Hepatocyte (in vitro differentiated cells): ENCODE measurements around the gene DEDD. TPM values are rescaled to one million over a fixed set of nuclear protein-coding genes. Genes with fewer than 3 reads are reported as not detected.

ENCODE experiments used
- DNase-seq: peaks from one replicate; pipeline ENCODE4 v3.0.0-alpha.2; 2016; ENCODE audit warnings: low spot score
- H2AFZ ChIP-seq: fragments of 200-600 bp; sonication (generic); 2 replicates; pipeline ENCODE4 v1.6.0; 2016; ENCODE audit warnings: antibody characterized with exemption, mild to moderate bottlenecking
- H3K27ac ChIP-seq: fragments of 200-600 bp; sonication (generic); 2 replicates; pipeline ENCODE4 v1.5.1; 2016; ENCODE audit warnings: mild to moderate bottlenecking
- H3K27me3 ChIP-seq: fragments of 200-600 bp; sonication (generic); 2 replicates; pipeline ENCODE4 v1.6.1; 2016
- H3K36me3 ChIP-seq: fragments of 200-600 bp; sonication (generic); replicated peaks from 2 replicates; pipeline ENCODE4 v1.5.1; 2016; ENCODE audit warnings: low read depth; ENCODE audit not compliant: insufficient read depth
- H3K4me1 ChIP-seq: fragments of 200-600 bp; sonication (generic); 2 replicates; pipeline ENCODE4 v1.5.1; 2016; ENCODE audit warnings: mild to moderate bottlenecking, moderate library complexity; ENCODE audit not compliant: insufficient read depth
- H3K4me2 ChIP-seq: fragments of 200-600 bp; sonication (generic); 2 replicates; pipeline ENCODE4 v1.6.0; 2016
- H3K4me3 ChIP-seq: fragments of 200-600 bp; sonication (generic); 2 replicates; pipeline ENCODE4 v1.5.1; 2016; ENCODE audit warnings: mild to moderate bottlenecking
- H3K79me2 ChIP-seq: fragments of 200-600 bp; sonication (generic); 2 replicates; pipeline ENCODE4 v1.6.0; 2017; ENCODE audit warnings: mild to moderate bottlenecking
- H3K9me2 ChIP-seq: fragments of 200-600 bp; sonication (generic); replicated peaks from 2 replicates; pipeline ENCODE4 v1.6.0; 2017; ENCODE audit warnings: mild to moderate bottlenecking; ENCODE audit not compliant: insufficient read depth
- H3K9me3 ChIP-seq: fragments of 200-600 bp; sonication (generic); 2 replicates; pipeline ENCODE4 v1.5.1; 2016; ENCODE audit warnings: low read depth, mild to moderate bottlenecking
- H4K20me1 ChIP-seq: fragments of 200-600 bp; sonication (generic); 2 replicates; pipeline ENCODE4 v1.6.0; 2016; ENCODE audit warnings: mild to moderate bottlenecking; ENCODE audit not compliant: insufficient read depth, poor library complexity, severe bottlenecking
- EZH2 ChIP-seq: fragments of 200-600 bp; sonication (generic); IDR thresholded peaks from 2 replicates; pipeline ENCODE4 v1.6.1; 2016; ENCODE audit warnings: antibody characterized with exemption, mild to moderate bottlenecking, borderline replicate concordance
- EZH2phosphoT487 ChIP-seq: fragments of 200-600 bp; sonication (generic); IDR thresholded peaks from one replicate; pipeline ENCODE4 v1.6.1; 2018; ENCODE audit warnings: antibody characterized with exemption, mild to moderate bottlenecking, low read depth, moderate library complexity; ENCODE audit not compliant: unreplicated experiment, severe bottlenecking
- WGBS: methylation state at CpG from one replicate; pipeline ENCODE4 v1.1.6; 2016; ENCODE audit warnings: low lambda C conversion rate; ENCODE audit errors: missing lambda C conversion rate; 5-methylcytosine and 5-hydroxymethylcytosine counted together
- polyA plus RNA-seq: library from polyadenylated mRNA; unstranded; fragments of >200 nt; fragmentation: Nextera tagmentation; extraction: Ambion mirVana; gene quantifications from 2 replicates; pipeline ENCODE4 v1.2.1, GENCODE V29; 2016
- total RNA-seq: library from RNA; depleted of rRNA; stranded (reverse); fragments of >200 nt; gene quantifications from 2 replicates; pipeline ENCODE4 v1.2.3, GENCODE V29; 2014
- TF ChIP-seq, protein P1 (sequence below): fragments of 200-600 bp; sonication (generic); IDR thresholded peaks from 2 replicates; pipeline ENCODE4 v1.5.1; 2016; ENCODE audit warnings: antibody characterized with exemption, mild to moderate bottlenecking; ENCODE audit not compliant: poor library complexity

DEDD gene
- total and polyA plus RNA-seq, 2 experiments from 2014 or later: 21.8 to 27.1 TPM

- Histone ChIP-seq H3K27me3 (no peaks in the 10 kb centered on the region), H3K9me3 (no peaks in the 10 kb centered on the region), H3K4me2 (peak overlapping the region; percentile 73), H3K4me3 (no peak overlapping the region), H2AFZ (no peak overlapping the region), H3K36me3 (no peaks in the 10 kb centered on the region), H3K27ac (peak overlapping the region; percentile 99), H3K9me2 (no peaks in the 10 kb centered on the region), H3K79me2 (peaks cover 13% of the 10 kb centered on the region), H3K4me1 (peaks cover 35% of the 10 kb centered on the region), H4K20me1 (no peaks in the 10 kb centered on the region)
- DNase-seq: peak; percentile 52
- TF ChIP-seq EZH2phosphoT487 (no peak), EZH2 (no peak)
- TF ChIP-seq, protein P1, sequence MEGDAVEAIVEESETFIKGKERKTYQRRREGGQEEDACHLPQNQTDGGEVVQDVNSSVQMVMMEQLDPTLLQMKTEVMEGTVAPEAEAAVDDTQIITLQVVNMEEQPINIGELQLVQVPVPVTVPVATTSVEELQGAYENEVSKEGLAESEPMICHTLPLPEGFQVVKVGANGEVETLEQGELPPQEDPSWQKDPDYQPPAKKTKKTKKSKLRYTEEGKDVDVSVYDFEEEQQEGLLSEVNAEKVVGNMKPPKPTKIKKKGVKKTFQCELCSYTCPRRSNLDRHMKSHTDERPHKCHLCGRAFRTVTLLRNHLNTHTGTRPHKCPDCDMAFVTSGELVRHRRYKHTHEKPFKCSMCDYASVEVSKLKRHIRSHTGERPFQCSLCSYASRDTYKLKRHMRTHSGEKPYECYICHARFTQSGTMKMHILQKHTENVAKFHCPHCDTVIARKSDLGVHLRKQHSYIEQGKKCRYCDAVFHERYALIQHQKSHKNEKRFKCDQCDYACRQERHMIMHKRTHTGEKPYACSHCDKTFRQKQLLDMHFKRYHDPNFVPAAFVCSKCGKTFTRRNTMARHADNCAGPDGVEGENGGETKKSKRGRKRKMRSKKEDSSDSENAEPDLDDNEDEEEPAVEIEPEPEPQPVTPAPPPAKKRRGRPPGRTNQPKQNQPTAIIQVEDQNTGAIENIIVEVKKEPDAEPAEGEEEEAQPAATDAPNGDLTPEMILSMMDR: no peak
- WGBS: 54% methylated on average over 10 of the region's 10 CpGs
These were observed 48.5 kb downstream of the DEDD start for GRCh38 chr1:161083748-161084596.

GRCh38 chr1:161082996-161083747 is 49.3 kb downstream of the DEDD start:
- peak; percentile 94 for DNase-seq
- TF ChIP-seq EZH2 (no peak), EZH2phosphoT487 (no peak)
- TF ChIP-seq, protein P1: no peak
- H3K9me3 ChIP-seq: no peaks in the 10 kb centered on the region
- no peaks in the 10 kb centered on the region for H4K20me1 ChIP-seq
- H3K4me1 ChIP-seq: peaks cover 35% of the 10 kb centered on the region
- H3K27ac ChIP-seq: peak overlapping the region; percentile 99
- H2AFZ ChIP-seq: peak overlapping the region; percentile 22
- no peak overlapping the region for H3K4me3 ChIP-seq
- no peaks in the 10 kb centered on the region for H3K27me3 ChIP-seq
- WGBS: 35% methylated on average over 8 of the region's 8 CpGs
- H3K36me3 ChIP-seq: no peaks in the 10 kb centered on the region
- H3K79me2 ChIP-seq: peaks cover 9% of the 10 kb centered on the region
- H3K9me2 ChIP-seq: no peaks in the 10 kb centered on the region
- H3K4me2 ChIP-seq: peak overlapping the region; percentile 73

- Histone ChIP-seq H3K9me3 (no peaks in the 10 kb centered on the region), H3K79me2 (peaks cover 4% of the 10 kb centered on the region), H3K4me2 (no peak overlapping the region), H3K36me3 (no peaks in the 10 kb centered on the region), H2AFZ (no peak overlapping the region), H3K4me1 (peaks cover 35% of the 10 kb centered on the region), H3K27ac (peak overlapping the region; percentile 99), H3K9me2 (no peaks in the 10 kb centered on the region), H3K4me3 (no peak overlapping the region), H4K20me1 (no peaks in the 10 kb centered on the region), H3K27me3 (no peaks in the 10 kb centered on the region)
- TF ChIP-seq EZH2phosphoT487 (no peak), EZH2 (no peak)
- TF ChIP-seq, protein P1: no peak
- WGBS: 68% methylated on average over 2 of the region's 2 CpGs
- no peak for DNase-seq
These were observed 50.0 kb downstream of the DEDD start for GRCh38 chr1:161082483-161082882.
